ENCODE data around the gene UNC5C. TPM values are rescaled to one million over a fixed set of nuclear protein-coding genes. Genes with fewer than 3 reads are reported as not detected.

Gene UNC5C
- total and polyA plus RNA-seq, 2 of the 8 experiments (the other 6 are each of a cell fraction or from before 2014, with no cell fraction given) = 0.30 to 1.3 TPM

GRCh38 chr4:95537191-95537590 is 11.6 kb downstream of the UNC5C start:
- TF ChIP-seq ATF3 (IDR thresholded peaks at IDR 0.05; ENCODE audit: insufficient read depth, low read depth, low read length) (no peak), CTCF (IDR thresholded peaks at IDR 0.05; ENCODE audit: control extremely low read depth in 1 of 3, insufficient read depth in 1 of 3, low read depth in 1 of 3, low read length in 3 of 3) (no peak), TAF7 (optimal IDR thresholded peaks at IDR 0.05; ENCODE audit: borderline replicate concordance, low read depth, low read length) (no peak), SP1 (IDR thresholded peaks at IDR 0.05; ENCODE audit: low read depth, low read length) (no peak), CHD2 (IDR thresholded peaks at IDR 0.05; ENCODE audit: low read length) (no peak), SUZ12 (IDR thresholded peaks at IDR 0.05; ENCODE audit: low read length) (no peak), FOSL1 (IDR thresholded peaks at IDR 0.05; ENCODE audit: insufficient read depth, low read depth, low read length) (no peak), EZH2 (IDR thresholded peaks at IDR 0.05; ENCODE audit: low read depth, low read length, severe bottlenecking) (no peak)
- Histone ChIP-seq H2AK5ac (ENCODE audit: low read depth, low read length) (no peak overlapping the region), H3K79me1 (ENCODE audit: low read depth, low read length) (no peaks in the 10 kb centered on the region), H3K14ac (ENCODE audit: insufficient read length) (no peak overlapping the region), H3K23me2 (ENCODE audit: low read depth, low read length) (no peaks in the 10 kb centered on the region), H3K4me2 (ENCODE audit: insufficient read depth in 1 of 2, low read depth in 2 of 2, low read length in 2 of 2) (no peak overlapping the region), H3K9ac (replicated peaks in 1 of 4; ENCODE audit: extremely low read depth in 1 of 4, low read depth in 3 of 4, low read length in 3 of 4) (no peak overlapping the region), H4K8ac (ENCODE audit: extremely low read depth, insufficient read depth, low read length) (no peak overlapping the region), H3K79me2 (ENCODE audit: control insufficient read depth in 1 of 2, insufficient read depth in 2 of 2, low read length in 2 of 2) (no peaks in the 10 kb centered on the region), H4K20me1 (replicated peaks in 1 of 2; ENCODE audit: control insufficient read depth in 1 of 2, insufficient read depth in 2 of 2, low read length in 2 of 2) (no peaks in the 10 kb centered on the region), H3K36me3 (ENCODE audit: control insufficient read depth in 2 of 4, insufficient read depth in 4 of 4, low read length in 3 of 4) (no peaks in the 10 kb centered on the region), H4K5ac (ENCODE audit: insufficient read length, low read depth, low read length) (no peak overlapping the region), H2BK12ac (ENCODE audit: low read depth, low read length) (no peak overlapping the region), H2AFZ (ENCODE audit: low read length) (no peak overlapping the region), H3K18ac (ENCODE audit: extremely low read depth, low read length) (no peak overlapping the region), H3K27me3 (replicated peaks in 1 of 4; ENCODE audit: control insufficient read depth in 3 of 4, extremely low read depth in 1 of 4, insufficient read depth in 3 of 4, low read length in 3 of 4) (no peaks in the 10 kb centered on the region), H4K91ac (replicated peaks; ENCODE audit: insufficient read length, low read length) (no peak overlapping the region), H2BK20ac (ENCODE audit: low read length) (no peak overlapping the region), H2BK120ac (replicated peaks; ENCODE audit: low read depth, low read length) (no peak overlapping the region), H2BK5ac (ENCODE audit: low read depth, low read length) (no peak overlapping the region), H3K4me3 (ENCODE audit: extremely low read depth in 1 of 4, insufficient read depth in 2 of 4, low read depth in 3 of 4, low read length in 4 of 4) (no peak overlapping the region), H3K9me3 (ENCODE audit: insufficient read depth in 2 of 2, low read depth in 1 of 2, low read length in 1 of 2) (no peaks in the 10 kb centered on the region), H3K4me1 (replicated peaks in 1 of 4; ENCODE audit: control insufficient read depth in 3 of 4, insufficient read depth in 4 of 4, low read length in 3 of 4) (no peaks in the 10 kb centered on the region), H3K4ac (replicated peaks; ENCODE audit: insufficient read length, low read depth, low read length) (no peak overlapping the region), H3K56ac (replicated peaks; ENCODE audit: insufficient read length, low read depth, low read length) (no peak overlapping the region), H3K23ac (ENCODE audit: insufficient read length) (no peak overlapping the region), H2BK15ac (ENCODE audit: low read length) (no peak overlapping the region), H3K27ac (ENCODE audit: low read depth, low read length) (no peak overlapping the region)
- WGBS, 2 experiments (ENCODE audit: extremely low coverage in 1 of 2, insufficient coverage in 1 of 2, insufficient read length in 1 of 2, insufficient replicate concordance in 2 of 2, low coverage in 1 of 2, low lambda C conversion rate in 2 of 2, missing lambda C conversion rate in 1 of 2) = 87% methylated on average over 8 of the region's 8 CpGs; no CpG with 5 or more reads in 1 of the 2 experiments
- no peak for FAIRE-seq
- no peak for DNase-seq (ENCODE audit: low read depth in 1 of 2, low spot score in 2 of 2)
- ChIA-PET POLR2A (ENCODE audit: partially characterized antibody) (no interaction called here), CTCF (ENCODE audit: partially characterized antibody) (interaction anchor here (1.7 kb wide), 1 partner anchor 9 kb away, joined by 5 read pairs; no protein-coding TSS in a partner anchor)
